Transverse colon (tissue), 4 donors: Measurements from ENCODE around the gene KRT33B.

ENCODE experiments used
- EP300 ChIP-seq: sonication (generic); formaldehyde crosslinking; IDR thresholded peaks from one replicate; pipeline ENCODE4 v1.6.1; 2017; ENCODE audit warnings: antibody characterized with exemption, low read depth
- POLR2A ChIP-seq: fragments of 450-650 bp; IDR thresholded peaks from one replicate; pipeline ENCODE4 v1.6.1; 2016; ENCODE audit warnings: antibody characterized with exemption, mild to moderate bottlenecking, moderate library complexity
- POLR2AphosphoS5 ChIP-seq, 3 donors: sonication (generic); formaldehyde crosslinking; IDR thresholded peaks; one replicate each; pipeline ENCODE4 v1.6.1; 2016; ENCODE audit warnings: antibody characterized with exemption in 3 of 3
- TF ChIP-seq, protein P1 (sequence below), 5 experiments: fragments of 200-600 bp in 3 of 5; fragments of 450-650 bp in 2 of 5; sonication (generic) in 3 of 5; IDR thresholded peaks; 1 replicate in 2 of 5; 2 replicates in 3 of 5; pipeline ENCODE4 v1.5.1; 2016 to 2017; ENCODE audit warnings: antibody characterized with exemption in 5 of 5, inconsistent platforms in 3 of 5, mild to moderate bottlenecking in 2 of 5, moderate library complexity in 1 of 5

DNA sequence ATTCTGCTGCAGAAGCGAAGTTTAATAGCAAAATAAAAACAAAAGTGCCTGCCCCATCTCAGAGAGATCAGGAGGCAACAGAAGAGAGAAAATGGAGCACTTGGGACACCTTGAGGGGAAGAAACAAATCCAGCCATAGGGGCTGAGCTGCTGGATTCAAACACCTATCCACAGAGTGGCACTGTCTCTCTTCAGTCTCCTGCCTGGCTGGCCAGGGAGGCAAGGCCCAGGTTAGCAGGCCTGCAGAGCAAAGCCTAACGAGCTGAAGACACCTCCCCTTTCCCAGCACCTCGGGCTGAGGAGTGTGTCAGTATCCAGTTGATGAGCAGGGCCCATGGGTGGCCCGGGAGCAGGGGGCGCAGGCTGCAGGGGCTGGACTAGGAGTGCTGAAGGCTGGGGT lies 36.6 kb upstream of the KRT33B start:
- TF ChIP-seq, protein P1, sequence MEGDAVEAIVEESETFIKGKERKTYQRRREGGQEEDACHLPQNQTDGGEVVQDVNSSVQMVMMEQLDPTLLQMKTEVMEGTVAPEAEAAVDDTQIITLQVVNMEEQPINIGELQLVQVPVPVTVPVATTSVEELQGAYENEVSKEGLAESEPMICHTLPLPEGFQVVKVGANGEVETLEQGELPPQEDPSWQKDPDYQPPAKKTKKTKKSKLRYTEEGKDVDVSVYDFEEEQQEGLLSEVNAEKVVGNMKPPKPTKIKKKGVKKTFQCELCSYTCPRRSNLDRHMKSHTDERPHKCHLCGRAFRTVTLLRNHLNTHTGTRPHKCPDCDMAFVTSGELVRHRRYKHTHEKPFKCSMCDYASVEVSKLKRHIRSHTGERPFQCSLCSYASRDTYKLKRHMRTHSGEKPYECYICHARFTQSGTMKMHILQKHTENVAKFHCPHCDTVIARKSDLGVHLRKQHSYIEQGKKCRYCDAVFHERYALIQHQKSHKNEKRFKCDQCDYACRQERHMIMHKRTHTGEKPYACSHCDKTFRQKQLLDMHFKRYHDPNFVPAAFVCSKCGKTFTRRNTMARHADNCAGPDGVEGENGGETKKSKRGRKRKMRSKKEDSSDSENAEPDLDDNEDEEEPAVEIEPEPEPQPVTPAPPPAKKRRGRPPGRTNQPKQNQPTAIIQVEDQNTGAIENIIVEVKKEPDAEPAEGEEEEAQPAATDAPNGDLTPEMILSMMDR (IDR thresholded peaks at IDR 0.05) = no peak
- no peak for TF ChIP-seq POLR2A
- TF ChIP-seq POLR2AphosphoS5 (IDR thresholded peaks at IDR 0.05) = no peak
- no peak for TF ChIP-seq EP300
